HG03469 (cell line): ENCODE data around the gene CLK4.
A peak's percentile ranks its signal among the peaks of the same experiment; 100 is the strongest.

Source experiments
- ATAC-seq: cut with Tn5 transposase; IDR thresholded peaks from one replicate; pipeline ENCODE4 v1.9.1; 2021; ENCODE audit warnings: mild to moderate bottlenecking, moderate library complexity, moderate number of reproducible peaks; ENCODE audit not compliant: unreplicated experiment

The CLK4 gene

GRCh38 chr5:178626484-178627258 lies at the start of gene CLK4:
Gene CLK4, minus strand, starts transcription at chr5:178627050. Its CDS starts 3,634 bp downstream, at chr5:178623416.
- peak; percentile 55 for ATAC-seq

GRCh38 chr5:178675922-178676321 lies 49.1 kb upstream of the CLK4 start:
- ATAC-seq: no peak

- no peak for ATAC-seq
Observed at GRCh38 chr5:178674334-178674733, 47.5 kb upstream of the CLK4 start.

- no peak for ATAC-seq
Observed at GRCh38 chr5:178673801-178674295, 47.0 kb upstream of the CLK4 start.

GRCh38 chr5:178672630-178673029 lies 45.8 kb upstream of the CLK4 start:
- ATAC-seq: no peak

DNA sequence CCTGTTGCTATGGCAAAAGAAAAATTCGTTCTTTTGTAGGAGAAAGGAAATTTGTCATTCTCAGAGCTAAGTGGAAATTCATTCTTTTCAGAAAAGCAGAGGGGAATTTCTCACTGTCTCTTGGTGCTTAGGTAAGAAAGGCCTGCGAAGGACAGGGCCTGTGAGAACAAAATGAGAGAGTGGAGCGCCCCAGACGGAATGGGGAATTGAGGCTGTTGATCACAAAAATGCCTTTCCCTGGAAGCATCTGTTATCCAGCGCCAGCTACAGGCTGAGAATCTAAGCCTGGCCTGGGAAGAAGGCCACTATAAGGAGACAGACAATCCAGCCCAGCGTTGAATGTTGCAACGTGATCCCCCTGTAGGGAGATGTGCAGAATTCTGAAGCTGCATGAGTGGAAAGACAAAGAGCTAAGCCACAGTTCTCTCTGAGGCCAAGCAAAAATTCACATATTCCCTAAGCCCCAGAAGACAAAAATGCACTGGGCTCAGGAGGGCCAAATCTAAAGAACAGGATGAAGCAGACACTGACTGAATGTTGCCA lies 44.8 kb upstream of the CLK4 start:
- ATAC-seq: no peak

GRCh38 chr5:178670351-178670885 lies 43.6 kb upstream of the CLK4 start:
- ATAC-seq: no peak

- no peak for ATAC-seq
Observed at GRCh38 chr5:178668579-178668978, 41.7 kb upstream of the CLK4 start.

DNA sequence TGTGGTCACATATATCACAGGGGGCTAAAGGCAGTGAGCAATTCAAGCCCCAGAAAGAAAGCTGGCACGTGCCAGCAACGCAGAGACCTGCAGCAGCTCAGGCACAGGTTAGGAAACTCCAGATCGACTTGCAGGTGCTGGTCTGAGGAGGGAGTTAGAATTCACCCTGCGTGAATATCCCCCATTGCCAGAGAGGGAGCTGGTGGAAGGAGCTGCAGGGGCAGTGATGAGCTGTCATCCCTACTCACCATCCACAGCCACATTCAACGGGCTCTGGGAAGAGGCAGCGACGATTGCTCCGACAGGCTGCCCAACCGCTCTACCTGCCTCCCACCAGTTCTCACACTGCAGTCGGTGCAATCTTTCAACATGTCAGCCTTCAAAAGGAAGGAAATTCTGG lies 40.8 kb upstream of the CLK4 start:
- ATAC-seq: no peak

DNA sequence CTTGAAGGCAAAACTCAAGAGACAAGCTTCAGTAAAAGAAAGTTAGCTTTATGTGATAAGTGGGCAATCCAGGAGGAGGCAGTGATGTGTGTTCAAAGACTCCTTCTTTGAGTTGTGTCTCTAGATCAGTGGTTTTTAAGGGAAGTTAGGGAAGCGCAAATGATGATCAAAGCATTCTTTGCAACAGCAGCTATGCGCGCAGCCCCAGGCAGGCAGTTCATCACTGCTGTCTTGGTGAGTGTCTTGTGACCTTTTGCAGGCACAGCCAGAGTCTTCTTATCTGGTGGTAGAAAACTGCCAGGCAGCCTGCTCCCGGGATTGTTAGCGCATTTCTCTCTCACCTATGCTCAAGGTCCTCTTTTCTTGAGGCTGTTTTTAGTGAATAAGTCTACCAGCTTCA lies 40.3 kb upstream of the CLK4 start:
- ATAC-seq: no peak

GRCh38 chr5:178664141-178664540 lies 37.3 kb upstream of the CLK4 start:
- ATAC-seq: no peak

DNA sequence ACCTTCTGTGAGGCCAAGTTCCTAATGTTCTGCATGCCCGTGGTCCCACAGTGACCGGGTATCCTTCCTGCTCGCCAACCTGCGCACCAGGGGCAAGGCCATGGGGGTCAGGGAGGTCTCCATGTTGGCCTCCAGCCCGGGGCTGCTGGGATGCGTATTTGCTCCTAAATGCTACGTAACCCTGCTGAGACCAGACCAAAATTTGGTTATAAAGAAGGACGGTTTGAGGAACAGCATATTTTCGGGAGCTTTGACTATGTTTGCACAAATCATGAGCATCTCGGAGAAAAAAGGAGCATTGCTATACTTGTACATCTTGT lies 35.7 kb upstream of the CLK4 start:
- no peak for ATAC-seq

- no peak for ATAC-seq
Observed at GRCh38 chr5:178661836-178662540, 35.1 kb upstream of the CLK4 start.

DNA sequence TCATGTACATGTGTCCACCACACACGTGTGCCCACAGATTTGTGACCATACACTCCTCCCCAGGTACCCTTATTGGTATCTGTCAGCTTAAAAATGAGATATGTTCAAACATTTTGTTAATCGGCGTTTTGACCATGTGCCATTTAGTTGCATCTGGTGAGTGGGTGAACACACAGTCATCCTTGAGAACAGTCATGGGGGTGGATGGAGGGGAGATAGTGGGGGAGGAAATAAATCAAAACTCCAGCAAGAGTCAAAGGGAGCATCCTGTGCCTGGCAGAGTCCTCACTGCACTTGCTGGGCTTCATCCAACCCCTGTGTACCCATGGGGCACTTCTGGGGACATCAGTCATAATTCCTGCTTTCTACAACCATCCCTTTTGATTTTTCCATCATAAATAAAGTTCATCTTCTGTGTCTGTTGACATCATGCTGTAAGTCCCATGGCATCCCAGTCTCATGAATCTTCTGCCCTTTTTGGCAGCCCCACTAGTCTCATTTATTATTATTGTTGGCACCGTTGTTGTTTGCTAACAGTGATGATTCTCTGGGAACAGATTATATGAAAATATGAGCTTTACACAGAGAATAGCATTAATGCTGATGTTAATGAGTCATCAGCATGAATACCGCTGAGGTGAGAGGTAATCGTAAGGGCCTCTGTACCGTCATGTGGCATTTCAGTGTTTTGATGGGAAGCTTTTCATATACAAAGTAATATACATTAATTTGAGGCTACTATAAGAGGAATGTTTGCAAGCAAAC lies 24.4 kb upstream of the CLK4 start:
- no peak for ATAC-seq

DNA sequence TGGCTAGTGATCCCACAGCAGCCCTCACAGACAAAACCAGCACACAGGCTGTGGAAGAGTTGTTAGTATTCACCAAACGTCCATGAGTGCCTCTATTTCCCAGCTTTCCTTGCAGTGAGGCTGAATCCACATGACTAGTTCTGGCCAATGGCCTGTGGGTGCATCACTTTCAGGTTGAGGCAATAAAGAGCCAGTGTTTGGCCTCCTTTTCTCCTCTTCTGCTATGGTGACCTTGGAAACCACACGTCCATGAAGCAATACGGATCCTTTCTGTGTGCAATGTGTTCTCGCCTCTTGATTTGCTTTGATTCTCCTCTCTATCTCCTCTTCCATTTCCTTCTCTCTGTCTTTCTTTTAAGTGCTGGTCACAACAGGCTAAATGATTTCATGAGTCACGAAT lies 23.4 kb upstream of the CLK4 start:
- ATAC-seq: no peak

DNA sequence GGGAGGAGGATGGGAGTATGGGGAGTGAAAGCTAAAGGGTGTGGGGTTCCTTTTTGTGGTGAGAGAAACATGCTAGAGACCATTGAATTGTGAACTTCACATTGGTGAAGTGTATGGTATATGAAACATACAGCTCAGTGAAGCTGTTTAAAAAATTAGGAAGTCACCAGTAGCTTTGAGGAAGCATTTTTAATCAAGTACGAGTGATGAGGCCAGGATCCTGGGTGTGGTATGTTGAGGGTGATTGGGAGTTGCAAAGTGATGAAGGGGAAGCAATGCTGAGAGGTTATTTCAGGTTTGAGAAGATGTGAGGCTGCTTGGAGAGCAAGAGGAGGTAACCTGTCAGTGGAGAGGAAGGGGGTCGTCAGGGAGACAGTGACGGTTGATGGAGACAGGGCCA lies 22.7 kb upstream of the CLK4 start:
- no peak for ATAC-seq

GRCh38 chr5:178644826-178645545 lies 18.1 kb upstream of the CLK4 start:
- no peak for ATAC-seq

- ATAC-seq: no peak
Observed at GRCh38 chr5:178642351-178642909, 15.6 kb upstream of the CLK4 start.

DNA sequence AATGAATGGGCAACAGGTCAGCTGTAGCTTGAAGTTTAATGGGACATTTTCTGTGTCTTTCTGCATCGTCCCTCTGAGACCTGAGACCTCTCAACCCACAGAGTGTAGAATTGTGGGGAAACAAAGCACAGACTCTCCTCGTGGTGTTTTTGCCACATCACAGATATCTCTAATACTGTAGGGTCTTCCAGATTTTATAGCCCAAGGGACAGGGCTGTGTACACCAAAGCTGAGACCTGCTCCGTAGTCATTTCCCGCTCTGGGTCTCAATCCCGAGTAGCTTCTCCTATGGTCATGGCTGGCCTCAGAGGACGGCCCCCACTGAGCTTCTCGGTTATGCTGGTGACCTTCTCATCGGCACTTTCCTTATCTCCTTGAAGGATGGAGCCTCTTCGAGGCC lies 14.9 kb upstream of the CLK4 start:
- no peak for ATAC-seq
